ENCODE results near the gene KLHL1. TPM values are rescaled to one million over a fixed set of nuclear protein-coding genes. Genes with fewer than 3 reads are reported as not detected.
A peak's percentile ranks its signal among the peaks of the same experiment; 100 is the strongest.

The KLHL1 gene
- total RNA-seq, 2 donors from 2014 or later: 0.15 TPM; not detected in 1

- no peaks in the 10 kb centered on the region for H3K9me3 Mint-ChIP-seq
- H3K36me3 Mint-ChIP-seq (ENCODE audit: low read depth): no peaks in the 10 kb centered on the region
- Histone ChIP-seq H3K9ac (ENCODE audit: extremely low read depth, low read length, poor library complexity, severe bottlenecking) (no peak overlapping the region), H3K27me3 (ENCODE audit: control insufficient read depth, insufficient read depth, low read length, poor library complexity, severe bottlenecking) (no peaks in the 10 kb centered on the region), H3K9me3 (ENCODE audit: control insufficient read depth, low read length) (no peaks in the 10 kb centered on the region), H3K36me3 (ENCODE audit: control insufficient read depth, insufficient read depth, low read length) (no peaks in the 10 kb centered on the region), H3K4me3 (ENCODE audit: low read length) (no peak overlapping the region), H3K4me1 (ENCODE audit: control insufficient read depth, insufficient read depth, low read length) (no peaks in the 10 kb centered on the region), H3K27ac (ENCODE audit: low read depth, low read length) (no peak overlapping the region)
- no peak overlapping the region for H3K4me3 Mint-ChIP-seq
- H3K27me3 Mint-ChIP-seq (ENCODE audit: insufficient read depth): no peaks in the 10 kb centered on the region
- DNase-seq: peak; percentile 54
- 84% methylated on average over 5 of the region's 5 CpGs; no CpG with 5 or more reads in 1 of the 2 experiments for WGBS, 2 experiments (ENCODE audit: insufficient coverage in 1 of 2, insufficient read length in 1 of 2)
- H3K27ac Mint-ChIP-seq: no peak overlapping the region
- TF ChIP-seq CTCF (conservative IDR thresholded peaks at IDR 0.05): peak; percentile 27
- H3K4me1 Mint-ChIP-seq: peaks cover 5% of the 10 kb centered on the region
These were observed 17.4 kb upstream of the KLHL1 start for GRCh38 chr13:70125693-70126092.

GRCh38 chr13:70117338-70117905, 9.2 kb upstream of the KLHL1 start:
- no peak for DNase-seq
- H3K27ac ChIP-seq (ENCODE audit: low read depth, low read length): no peak overlapping the region
- no peaks in the 10 kb centered on the region for H3K9me3 ChIP-seq (ENCODE audit: control insufficient read depth, low read length)
- no peaks in the 10 kb centered on the region for H3K36me3 Mint-ChIP-seq (ENCODE audit: low read depth)
- no peak overlapping the region for H3K4me3 ChIP-seq (ENCODE audit: low read length)
- no peaks in the 10 kb centered on the region for H3K27me3 ChIP-seq (ENCODE audit: control insufficient read depth, insufficient read depth, low read length, poor library complexity, severe bottlenecking)
- peaks cover 7% of the 10 kb centered on the region for H3K4me1 Mint-ChIP-seq
- no peaks in the 10 kb centered on the region for H3K9me3 Mint-ChIP-seq
- no peaks in the 10 kb centered on the region for H3K27me3 Mint-ChIP-seq (ENCODE audit: insufficient read depth)
- H3K36me3 ChIP-seq (ENCODE audit: control insufficient read depth, insufficient read depth, low read length): no peaks in the 10 kb centered on the region
- H3K27ac Mint-ChIP-seq: no peak overlapping the region
- no peaks in the 10 kb centered on the region for H3K4me1 ChIP-seq (ENCODE audit: control insufficient read depth, insufficient read depth, low read length)
- no peak overlapping the region for H3K4me3 Mint-ChIP-seq
- no peak for TF ChIP-seq CTCF (conservative IDR thresholded peaks at IDR 0.05)
- WGBS, 2 experiments (ENCODE audit: insufficient coverage in 1 of 2, insufficient read length in 1 of 2): 91 to 94% methylated on average over 1 to 2 of the region's 2 CpGs
- no peak overlapping the region for H3K9ac ChIP-seq (ENCODE audit: extremely low read depth, low read length, poor library complexity, severe bottlenecking)

- H3K27ac Mint-ChIP-seq: no peak within 1 kb of the TSS
- Histone ChIP-seq H3K4me3 (ENCODE audit: low read length) (peak within 1 kb of the TSS; percentile 78), H3K27ac (ENCODE audit: low read depth, low read length) (peak within 1 kb of the TSS; percentile 17), H3K36me3 (ENCODE audit: control insufficient read depth, insufficient read depth, low read length) (no peaks in the 10 kb centered on the region), H3K4me1 (ENCODE audit: control insufficient read depth, insufficient read depth, low read length) (no peaks in the 10 kb centered on the region), H3K9ac (ENCODE audit: extremely low read depth, low read length, poor library complexity, severe bottlenecking) (no peak within 1 kb of the TSS), H3K27me3 (ENCODE audit: control insufficient read depth, insufficient read depth, low read length, poor library complexity, severe bottlenecking) (peaks cover 62% of the 10 kb centered on the region), H3K9me3 (ENCODE audit: control insufficient read depth, low read length) (no peaks in the 10 kb centered on the region)
- H3K9me3 Mint-ChIP-seq: no peaks in the 10 kb centered on the region
- H3K36me3 Mint-ChIP-seq (ENCODE audit: low read depth): no peaks in the 10 kb centered on the region
- peak; percentile 77 for DNase-seq
- TF ChIP-seq CTCF (conservative IDR thresholded peaks at IDR 0.05): no peak
- H3K4me3 Mint-ChIP-seq: peak within 1 kb of the TSS; percentile 55
- WGBS, 2 experiments (ENCODE audit: insufficient coverage in 1 of 2, insufficient read length in 1 of 2): 8 to 10% methylated on average over 15 to 53 of the region's 53 CpGs
- peaks cover 2% of the 10 kb centered on the region for H3K4me1 Mint-ChIP-seq
- peaks cover 53% of the 10 kb centered on the region for H3K27me3 Mint-ChIP-seq (ENCODE audit: insufficient read depth)
These were observed 562 bp downstream of the KLHL1 start, which contains the start of gene ATXN8OS for GRCh38 chr13:70107498-70108281. TSS of gene ATXN8OS (plus strand) at chr13:70107826.

Measured in endodermal cell (in vitro differentiated cells).